Activated T-cell treated with anti-CD3 and anti-CD28 coated beads for 48 hours (primary cell): ENCODE data around the gene TMEM240.
"Not testable (repeated sequence)": the region's sequence is repeated elsewhere in the genome, so short reads cannot be mapped to it uniquely, and the experiment has no call there.

Experiments
- DNase-seq: peaks from one replicate; pipeline ENCODE4 v3.0.0-alpha.2; 2020; ENCODE audit warnings: low read depth

TMEM240 gene

DNA sequence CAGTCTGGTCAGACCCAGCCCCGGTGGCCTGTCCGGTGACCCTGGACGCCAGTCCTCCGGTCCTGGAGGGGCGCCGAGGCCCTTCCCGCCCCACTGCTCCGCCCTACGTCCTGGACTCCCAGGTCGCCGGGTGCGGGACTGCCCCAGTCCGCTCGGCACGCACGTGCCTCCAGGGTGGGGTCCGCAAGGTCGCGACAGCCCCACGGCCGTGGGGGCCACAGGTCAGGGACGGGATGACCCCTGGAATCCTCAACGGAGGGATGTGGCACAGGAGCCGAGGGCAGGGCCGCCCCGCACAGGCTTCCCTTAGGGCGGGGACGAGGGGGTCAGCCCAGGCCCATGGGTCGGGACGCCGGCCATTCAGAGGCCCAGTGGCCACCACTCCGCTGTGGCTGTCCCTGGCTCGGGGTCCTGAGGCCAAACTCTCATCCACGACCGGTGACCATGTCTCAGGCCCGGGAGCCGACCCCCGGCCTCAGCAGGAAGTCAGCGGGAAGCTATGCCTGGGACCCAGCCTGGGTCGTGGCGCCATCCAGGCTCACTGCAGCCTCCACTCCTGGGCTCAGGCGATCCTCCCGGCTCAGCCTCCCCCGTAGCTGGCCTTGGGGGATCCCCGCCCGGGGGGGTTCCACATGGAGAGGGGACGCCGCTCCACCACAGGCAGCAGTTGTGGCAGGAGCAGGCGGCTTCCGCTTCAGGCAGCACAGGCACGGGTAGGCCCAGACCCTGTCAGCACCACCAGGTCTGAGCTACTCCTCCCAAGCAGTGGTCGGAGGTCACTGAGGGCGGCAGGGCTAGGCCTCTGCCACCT lies 599 bp upstream of the TMEM240 start:
- no peak for DNase-seq

GRCh38 chr1:1539310-1540089 lies 924 bp downstream of the TMEM240 start:
- no peak for DNase-seq

GRCh38 chr1:1538989-1539309 lies 1.5 kb downstream of the TMEM240 start:
- no peak for DNase-seq

GRCh38 chr1:1538334-1538733 lies 2.1 kb downstream of the TMEM240 start:
- no peak for DNase-seq

DNA sequence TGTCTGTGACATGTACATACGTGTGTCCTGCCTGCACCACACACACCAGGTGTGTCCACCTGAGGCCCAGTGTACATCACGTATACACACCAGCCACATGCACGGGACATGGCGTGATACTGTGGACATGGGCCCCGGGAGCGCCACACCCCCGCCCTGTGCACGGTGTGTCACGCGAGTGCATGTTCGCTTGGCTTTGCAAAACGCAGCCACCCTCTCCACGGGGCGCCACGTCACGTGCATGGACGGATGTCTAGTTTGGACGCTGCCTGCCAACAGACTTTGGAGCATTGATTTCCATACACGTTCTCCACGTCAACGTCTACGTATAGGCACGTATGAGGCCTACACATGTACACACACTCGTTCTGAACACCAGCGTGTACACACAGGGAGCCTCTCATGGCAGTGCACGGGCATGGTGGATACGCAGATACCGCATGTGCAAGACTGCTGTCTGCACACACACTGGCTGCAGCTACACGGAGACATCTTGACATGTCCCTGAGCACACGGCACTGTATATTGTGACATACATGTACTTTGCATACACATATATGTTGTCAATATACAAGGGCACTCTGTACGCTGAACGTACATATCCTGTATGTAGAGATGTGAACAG lies 2.7 kb downstream of the TMEM240 start:
- no peak for DNase-seq

DNA sequence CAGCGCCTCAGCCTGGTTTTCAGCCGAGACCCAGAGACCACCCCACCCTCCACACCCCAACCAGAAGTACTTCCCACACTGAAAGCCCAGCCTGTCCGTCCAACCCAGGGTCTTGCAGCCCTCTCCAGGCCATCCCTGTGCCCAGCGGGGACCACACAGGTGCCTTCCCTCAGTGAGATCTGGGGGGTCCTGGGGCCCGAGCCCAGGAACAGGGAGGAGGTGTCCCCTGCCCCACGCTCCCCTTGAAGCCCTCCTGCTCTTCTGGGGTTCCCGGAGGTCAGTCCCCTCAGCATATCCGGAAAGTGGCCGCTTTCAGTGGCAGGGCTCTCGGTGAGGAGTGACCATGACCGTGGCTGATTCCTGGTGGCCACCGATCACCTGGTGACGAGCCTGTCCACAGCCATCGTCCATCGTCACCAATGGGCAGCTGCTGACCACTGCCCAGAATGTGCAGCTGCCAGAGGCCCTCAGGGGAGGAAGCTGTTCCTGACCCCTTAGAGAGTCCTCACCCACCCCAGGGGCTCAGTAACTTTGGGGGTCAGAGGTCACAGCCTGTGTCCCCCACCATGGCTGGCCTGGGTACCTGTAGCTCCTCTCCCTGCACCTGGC lies 3.4 kb downstream of the TMEM240 start:
- no peak for DNase-seq

GRCh38 chr1:1536019-1536937 lies 4.1 kb downstream of the TMEM240 start:
- DNase-seq, result no peak

- DNase-seq, result no peak
These were observed 5.0 kb downstream of the TMEM240 start for GRCh38 chr1:1535201-1536018.

GRCh38 chr1:1534401-1535154 lies 5.8 kb downstream of the TMEM240 start:
- DNase-seq, result no peak

- not testable (repeated sequence) for DNase-seq
These were observed 6.5 kb downstream of the TMEM240 start for GRCh38 chr1:1533894-1534291.

GRCh38 chr1:1533176-1533893 lies 7.1 kb downstream of the TMEM240 start:
- DNase-seq, result not testable (repeated sequence)

DNA sequence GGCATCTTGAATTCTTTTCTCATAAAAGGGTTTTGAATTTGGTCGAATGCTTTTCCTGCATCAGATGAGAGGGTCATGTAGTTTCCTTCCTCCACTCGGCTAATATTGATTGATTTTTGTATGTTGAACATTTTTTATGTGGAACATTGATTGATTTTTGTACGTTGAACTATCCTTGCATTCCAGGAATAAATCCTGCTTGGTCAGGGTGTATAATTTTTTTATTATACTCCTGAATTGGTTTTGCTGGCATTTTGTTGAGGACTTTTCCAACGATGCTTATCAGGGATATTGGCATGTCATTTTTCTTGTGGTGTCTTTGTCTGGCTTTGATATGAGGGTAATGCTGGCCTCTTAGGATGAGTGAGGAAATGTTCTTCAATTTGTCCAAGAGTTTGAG lies 8.5 kb downstream of the TMEM240 start:
- no peak for DNase-seq

DNA sequence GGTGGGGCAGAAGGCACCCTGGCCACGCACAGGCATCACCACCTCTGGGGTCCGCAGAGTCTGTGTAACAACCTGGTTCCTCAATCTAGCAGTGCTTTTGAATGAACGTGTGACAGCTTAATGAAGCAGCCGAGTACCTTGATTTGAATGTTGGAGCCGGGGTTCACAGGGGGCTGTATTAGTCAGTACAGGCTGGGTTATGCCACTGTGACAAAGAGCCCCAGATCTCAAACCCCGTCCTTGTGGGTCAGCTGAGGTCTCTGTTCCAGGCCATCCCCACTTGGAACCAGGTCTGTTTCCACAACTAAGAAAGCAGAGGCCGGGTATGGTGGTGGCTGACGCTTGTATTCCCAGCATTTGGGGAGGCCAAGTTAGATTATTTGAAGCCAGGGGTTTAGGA lies 10.5 kb downstream of the TMEM240 start:
- no peak for DNase-seq

GRCh38 chr1:1529321-1529720 lies 11.1 kb downstream of the TMEM240 start:
- DNase-seq, result no peak

- DNase-seq, result no peak
These were observed 11.8 kb downstream of the TMEM240 start for GRCh38 chr1:1528301-1529267.

DNA sequence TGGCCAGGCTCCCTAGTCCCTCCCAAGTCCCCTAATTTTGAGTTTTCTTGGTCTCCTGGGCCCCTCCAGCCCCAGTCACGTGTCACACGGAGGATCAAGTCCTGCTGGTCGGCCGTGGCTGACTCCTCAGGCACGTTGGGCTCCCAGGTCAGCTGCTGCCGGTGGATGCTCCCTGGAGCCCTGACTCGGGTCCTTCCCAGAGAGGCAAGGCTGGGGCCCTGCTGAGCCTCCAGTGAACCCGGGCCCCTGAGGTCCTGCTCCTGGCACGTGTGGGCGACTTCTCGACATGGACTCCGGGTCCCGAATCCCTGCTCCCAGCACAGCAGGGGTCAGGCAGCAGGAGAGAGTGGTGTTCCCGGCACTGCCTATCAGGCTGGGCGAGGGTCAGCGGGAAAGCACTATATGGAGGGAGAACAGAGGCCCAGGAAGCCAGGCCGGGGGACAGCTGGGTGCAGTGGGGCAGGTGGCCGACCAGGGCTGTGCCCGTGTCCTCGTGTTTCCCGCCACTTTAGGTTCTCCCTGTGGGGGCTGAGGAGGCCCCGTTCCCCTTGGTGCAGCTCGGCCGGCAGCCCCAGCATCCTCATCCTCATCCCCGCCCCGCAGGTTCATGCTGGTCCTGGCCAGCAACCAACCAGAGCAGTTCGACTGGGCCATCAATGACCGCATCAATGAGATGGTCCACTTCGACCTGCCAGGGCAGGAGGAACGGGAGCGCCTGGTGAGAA lies 13.2 kb downstream of the TMEM240 start:
- no peak for DNase-seq

- not testable (repeated sequence) for DNase-seq
These were observed 13.9 kb downstream of the TMEM240 start for GRCh38 chr1:1526476-1526875.
